Astrocyte (in vitro differentiated cells and primary cell): ENCODE data around the gene PRUNE1. TPM values are rescaled to one million over a fixed set of nuclear protein-coding genes. Genes with fewer than 3 reads are reported as not detected.

ENCODE experiments used
- DNase-seq: peaks from one replicate; pipeline ENCODE4 v3.0.0-alpha.2; 2010; ENCODE audit warnings: low read depth
- FAIRE-seq: peaks from 2 replicates; lab custom pipeline; 2011; peaks lifted over from hg19 to GRCh38; lab: Jason Lieb, UNC
- H2AFZ ChIP-seq: 2 replicates; pipeline ENCODE4 v1.6.0; 2012; ENCODE audit warnings: low read depth, low read length, inconsistent platforms
- H3K27ac ChIP-seq: 2 replicates; pipeline ENCODE4 v1.5.1; 2011; ENCODE audit warnings: low read depth, low read length, inconsistent platforms
- H3K27me3 ChIP-seq: 2 replicates; pipeline ENCODE4 v1.6.0; 2011; ENCODE audit warnings: low read length, inconsistent platforms; ENCODE audit not compliant: insufficient read depth
- H3K36me3 ChIP-seq: 2 replicates; pipeline ENCODE4 v1.5.1; 2011; ENCODE audit warnings: low read length, inconsistent platforms; ENCODE audit not compliant: insufficient read depth
- H3K4me1 ChIP-seq: 2 replicates; pipeline ENCODE4 v1.5.1; 2011; ENCODE audit warnings: low read length, inconsistent platforms; ENCODE audit not compliant: insufficient read depth
- H3K4me2 ChIP-seq: 2 replicates; pipeline ENCODE4 v1.6.0; 2012; ENCODE audit warnings: low read length, inconsistent platforms
- H3K4me3 ChIP-seq: 2 replicates; pipeline ENCODE4 v1.5.1; 2011; ENCODE audit warnings: low read depth, mild to moderate bottlenecking, low read length, inconsistent platforms; ENCODE audit not compliant: insufficient read depth
- H3K79me2 ChIP-seq: 2 replicates; pipeline ENCODE4 v1.6.0; 2012; ENCODE audit warnings: mild to moderate bottlenecking, low read length, inconsistent platforms; ENCODE audit not compliant: insufficient read depth
- H3K9ac ChIP-seq: 2 replicates; pipeline ENCODE4 v1.6.0; 2012; ENCODE audit warnings: mild to moderate bottlenecking, low read length, inconsistent platforms
- H3K9me3 ChIP-seq: 2 replicates; pipeline ENCODE4 v1.5.1; 2012; ENCODE audit warnings: low read depth, mild to moderate bottlenecking, low read length, inconsistent platforms; ENCODE audit not compliant: insufficient read depth
- H4K20me1 ChIP-seq: 2 replicates; pipeline ENCODE4 v1.6.0; 2012; ENCODE audit warnings: low read length, inconsistent platforms; ENCODE audit not compliant: insufficient read depth
- H3K27ac Mint-ChIP-seq: one replicate; pipeline ENCODE4 v1.8.0; 2021; ENCODE audit warnings: mild to moderate bottlenecking, mixed read lengths; ENCODE audit not compliant: unreplicated experiment
- H3K27me3 Mint-ChIP-seq: one replicate; pipeline ENCODE4 v1.8.0; 2021; ENCODE audit warnings: low read depth, mixed read lengths; ENCODE audit not compliant: unreplicated experiment
- H3K36me3 Mint-ChIP-seq: one replicate; pipeline ENCODE4 v1.8.0; 2021; ENCODE audit warnings: low read depth, mixed read lengths; ENCODE audit not compliant: unreplicated experiment
- H3K4me1 Mint-ChIP-seq: one replicate; pipeline ENCODE4 v1.8.0; 2021; ENCODE audit warnings: low read depth, mixed read lengths; ENCODE audit not compliant: unreplicated experiment
- H3K4me3 Mint-ChIP-seq: one replicate; pipeline ENCODE4 v1.8.0; 2021; ENCODE audit warnings: mild to moderate bottlenecking, moderate library complexity, mixed read lengths; ENCODE audit not compliant: unreplicated experiment
- H3K9me3 Mint-ChIP-seq: one replicate; pipeline ENCODE4 v1.8.0; 2021; ENCODE audit warnings: mild to moderate bottlenecking, mixed read lengths; ENCODE audit not compliant: unreplicated experiment
- CTCF ChIP-seq: IDR thresholded peaks from 2 replicates; pipeline ENCODE4 v1.5.1; 2011; ENCODE audit warnings: low read depth, mild to moderate bottlenecking, inconsistent platforms, low read length, moderate library complexity; ENCODE audit not compliant: insufficient read depth
- EZH2 ChIP-seq: IDR thresholded peaks from 2 replicates; pipeline ENCODE4 v1.6.1; 2012; ENCODE audit warnings: mild to moderate bottlenecking, low read length, inconsistent platforms; ENCODE audit not compliant: insufficient read depth
- total RNA-seq: library from RNA; stranded (reverse); gene quantifications from 2 replicates; pipeline ENCODE4 v1.2.1, GENCODE V29; 2021

PRUNE1 gene
- total RNA-seq, 1 donor from 2014 or later, result 14.3 TPM

GRCh38 chr1:151012684-151013471, 4.6 kb downstream of the PRUNE1 start:
- H3K4me3 Mint-ChIP-seq, result no peak overlapping the region
- no peaks in the 10 kb centered on the region for H3K27me3 Mint-ChIP-seq
- H3K4me1 ChIP-seq, result peaks cover 28% of the 10 kb centered on the region
- H3K27ac ChIP-seq, result no peak overlapping the region
- no peak overlapping the region for H2AFZ ChIP-seq
- no peaks in the 10 kb centered on the region for H3K9me3 ChIP-seq
- no peak overlapping the region for H3K4me3 ChIP-seq
- H3K36me3 ChIP-seq, result no peaks in the 10 kb centered on the region
- H3K27me3 ChIP-seq, result no peaks in the 10 kb centered on the region
- FAIRE-seq, result no peak
- peaks cover 3% of the 10 kb centered on the region for H3K79me2 ChIP-seq
- H3K9ac ChIP-seq, result no peak overlapping the region
- H3K4me2 ChIP-seq, result peak overlapping the region; percentile 35
- no peaks in the 10 kb centered on the region for H4K20me1 ChIP-seq
- peaks cover 20% of the 10 kb centered on the region for H3K4me1 Mint-ChIP-seq
- peak; percentile 41 for DNase-seq
- H3K36me3 Mint-ChIP-seq, result no peaks in the 10 kb centered on the region
- H3K27ac Mint-ChIP-seq, result no peak overlapping the region
- TF ChIP-seq EZH2 (no peak), CTCF (no peak)
- no peaks in the 10 kb centered on the region for H3K9me3 Mint-ChIP-seq

DNA sequence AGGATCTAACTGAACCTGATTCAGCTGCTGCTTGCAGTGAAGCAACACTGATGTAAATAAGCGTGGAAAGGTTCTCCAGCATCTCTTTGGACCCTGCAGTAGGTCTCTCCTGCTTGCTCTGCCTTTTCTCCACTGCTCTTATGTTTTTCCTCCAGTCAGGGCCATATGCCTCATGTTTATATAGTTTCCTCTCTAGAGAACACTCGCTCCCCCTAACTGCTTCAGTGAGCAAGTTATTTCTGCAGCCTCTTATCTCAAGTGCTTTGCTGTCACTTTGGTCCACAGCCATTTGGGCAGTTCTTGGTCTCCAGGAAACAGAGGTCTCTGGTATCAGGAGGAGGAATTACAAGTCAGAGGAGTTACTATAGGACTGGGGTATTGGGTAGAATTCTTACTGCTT, 5.3 kb downstream of the PRUNE1 start:
- Histone ChIP-seq H3K4me2 (peak overlapping the region; percentile 35), H3K9ac (no peak overlapping the region), H3K9me3 (no peaks in the 10 kb centered on the region), H3K27ac (peak overlapping the region; percentile 4), H3K4me1 (peaks cover 24% of the 10 kb centered on the region), H3K79me2 (peaks cover 2% of the 10 kb centered on the region), H3K36me3 (no peaks in the 10 kb centered on the region), H3K27me3 (no peaks in the 10 kb centered on the region), H3K4me3 (no peak overlapping the region), H2AFZ (no peak overlapping the region), H4K20me1 (no peaks in the 10 kb centered on the region)
- Mint-ChIP-seq H3K27ac (no peak overlapping the region), H3K27me3 (no peaks in the 10 kb centered on the region), H3K4me1 (peaks cover 18% of the 10 kb centered on the region), H3K36me3 (no peaks in the 10 kb centered on the region), H3K9me3 (no peaks in the 10 kb centered on the region), H3K4me3 (no peak overlapping the region)
- TF ChIP-seq EZH2 (no peak), CTCF (no peak)
- FAIRE-seq (no peak), DNase-seq (peak; percentile 71)
